Stimulated activated CD8-positive, alpha-beta memory T cell treated with anti-CD3 and anti-CD28 coated beads, Interleukin-7, amount 100 ng/mL, for 4 hours (primary cell): ENCODE measurements around the gene HEXB.
A peak's percentile ranks its signal among the peaks of the same experiment; 100 is the strongest.

Experiments
- DNase-seq, 2 donors: peaks; one replicate each; pipeline ENCODE4 v3.0.0-alpha.2; 2020; ENCODE audit warnings: low read depth in 2 of 2

The HEXB gene

DNA sequence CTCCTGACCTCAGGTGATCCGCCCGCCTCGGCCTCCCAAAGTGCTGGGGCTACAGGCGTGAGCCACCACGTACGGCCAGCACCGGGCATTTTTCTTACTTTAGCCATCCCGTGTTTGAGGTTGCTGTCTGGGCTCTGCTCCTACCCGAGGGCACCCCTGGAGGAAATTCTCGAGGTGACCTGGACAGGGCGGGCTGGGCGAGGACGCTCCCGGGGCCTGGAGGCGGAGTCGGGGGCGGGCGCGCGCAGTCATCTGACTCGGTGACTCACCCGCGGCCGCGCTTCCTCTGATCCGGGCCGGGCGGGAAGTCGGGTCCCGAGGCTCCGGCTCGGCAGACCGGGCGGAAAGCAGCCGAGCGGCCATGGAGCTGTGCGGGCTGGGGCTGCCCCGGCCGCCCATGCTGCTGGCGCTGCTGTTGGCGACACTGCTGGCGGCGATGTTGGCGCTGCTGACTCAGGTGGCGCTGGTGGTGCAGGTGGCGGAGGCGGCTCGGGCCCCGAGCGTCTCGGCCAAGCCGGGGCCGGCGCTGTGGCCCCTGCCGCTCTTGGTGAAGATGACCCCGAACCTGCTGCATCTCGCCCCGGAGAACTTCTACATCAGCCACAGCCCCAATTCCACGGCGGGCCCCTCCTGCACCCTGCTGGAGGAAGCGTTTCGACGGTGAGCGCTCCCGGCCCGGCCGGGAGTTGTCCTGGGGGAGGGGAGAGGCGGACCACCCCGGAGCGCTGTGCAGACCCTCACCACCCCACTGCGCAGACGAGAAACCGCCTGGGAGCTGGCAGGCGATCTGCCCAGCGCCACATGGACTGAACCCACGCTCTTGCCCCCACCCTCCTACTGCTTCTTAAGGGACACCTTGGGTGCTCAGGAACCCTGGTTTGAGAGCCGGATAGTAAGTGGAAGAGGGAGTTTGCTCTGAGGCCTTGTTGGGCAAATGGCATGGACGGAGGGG is at the start of gene HEXB:
Gene HEXB (plus strand): TSS at position 334 of the 952 bp plus-strand sequence. CDS start 28 bp downstream, at position 362.
- peak; percentile 61 to 82 for DNase-seq

- no peak for DNase-seq
Measured at GRCh38 chr5:74636149-74636548, 48.9 kb upstream of the HEXB start.

- no peak for DNase-seq
Measured at GRCh38 chr5:74636552-74636951, 48.5 kb upstream of the HEXB start.

DNA sequence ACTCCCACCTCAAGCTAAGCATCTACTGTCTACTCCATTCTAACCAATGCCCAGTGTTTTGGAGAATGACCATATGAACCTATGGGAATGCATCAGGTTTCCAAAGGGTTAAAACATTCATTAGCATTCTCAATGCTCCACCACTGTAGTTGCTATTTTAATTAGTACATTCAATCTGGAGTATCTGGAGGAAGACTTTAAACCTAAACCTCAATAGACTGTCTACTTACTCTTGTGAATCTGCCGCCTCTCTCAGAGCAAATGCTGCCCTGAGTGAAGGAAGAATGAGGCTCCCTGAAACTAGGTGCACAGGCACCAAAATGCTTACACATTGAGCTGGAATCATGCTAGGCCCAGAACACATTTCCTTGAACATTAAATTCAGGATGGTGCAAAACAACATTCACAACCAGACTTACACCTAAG is 46.5 kb upstream of the HEXB start:
- DNase-seq, result no peak

- DNase-seq, result no peak
Measured at GRCh38 chr5:74638970-74639806, 45.8 kb upstream of the HEXB start.

- no peak for DNase-seq
Measured at GRCh38 chr5:74639807-74640449, 45.1 kb upstream of the HEXB start.

GRCh38 chr5:74640450-74640953 is 44.5 kb upstream of the HEXB start, which contains the start of gene ENC1:
Gene ENC1, minus strand, starts transcription at chr5:74640728. Its CDS starts 4,243 bp downstream, at chr5:74636485.
- DNase-seq, result peak; percentile 38 to 74

- DNase-seq, result peak in 1 of 2 donors; percentile 26
Measured at GRCh38 chr5:74640954-74641734, 43.9 kb upstream of the HEXB start.

GRCh38 chr5:74641735-74642542 is 43.1 kb upstream of the HEXB start:
- DNase-seq, result no peak

DNA sequence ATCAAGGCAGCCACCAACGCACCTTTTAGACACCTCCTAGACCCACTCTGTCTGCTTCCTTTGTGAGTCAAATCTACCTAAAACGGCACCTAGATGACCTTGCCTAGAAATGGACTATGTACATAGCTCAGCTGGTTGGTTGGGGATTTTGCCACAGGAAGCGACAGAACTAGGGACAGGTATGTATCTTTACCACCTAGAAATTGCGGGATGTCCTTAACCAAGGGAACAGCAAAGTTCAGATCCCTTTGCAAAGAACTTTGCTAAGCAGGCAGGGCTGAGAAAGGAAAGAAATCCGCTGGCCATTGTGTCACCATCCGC is 42.5 kb upstream of the HEXB start:
- no peak for DNase-seq

DNA sequence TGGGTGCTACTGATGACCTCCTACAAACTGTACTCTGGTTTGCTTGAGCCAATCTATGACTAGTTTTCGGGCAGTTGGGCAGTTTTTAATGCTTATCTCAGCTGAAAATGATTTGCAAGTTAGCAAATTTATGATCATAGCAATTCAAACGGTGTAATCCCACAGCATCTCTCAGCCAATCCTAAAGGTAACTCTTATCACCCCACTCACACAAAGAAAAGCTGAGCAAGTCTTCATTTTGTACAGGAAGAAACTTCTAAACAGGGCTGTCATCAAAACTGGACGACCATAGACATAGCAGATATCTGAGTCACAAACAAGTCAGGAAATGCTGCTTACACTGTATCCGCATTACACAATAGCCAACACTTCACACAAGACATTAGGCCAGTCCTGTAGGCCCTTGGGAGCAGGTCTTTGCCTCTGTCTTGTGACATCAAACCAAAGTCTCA is 41.9 kb upstream of the HEXB start:
- no peak for DNase-seq

- no peak for DNase-seq
Measured at GRCh38 chr5:74647096-74647495, 37.9 kb upstream of the HEXB start.

- no peak for DNase-seq
Measured at GRCh38 chr5:74648835-74649293, 36.2 kb upstream of the HEXB start.

DNA sequence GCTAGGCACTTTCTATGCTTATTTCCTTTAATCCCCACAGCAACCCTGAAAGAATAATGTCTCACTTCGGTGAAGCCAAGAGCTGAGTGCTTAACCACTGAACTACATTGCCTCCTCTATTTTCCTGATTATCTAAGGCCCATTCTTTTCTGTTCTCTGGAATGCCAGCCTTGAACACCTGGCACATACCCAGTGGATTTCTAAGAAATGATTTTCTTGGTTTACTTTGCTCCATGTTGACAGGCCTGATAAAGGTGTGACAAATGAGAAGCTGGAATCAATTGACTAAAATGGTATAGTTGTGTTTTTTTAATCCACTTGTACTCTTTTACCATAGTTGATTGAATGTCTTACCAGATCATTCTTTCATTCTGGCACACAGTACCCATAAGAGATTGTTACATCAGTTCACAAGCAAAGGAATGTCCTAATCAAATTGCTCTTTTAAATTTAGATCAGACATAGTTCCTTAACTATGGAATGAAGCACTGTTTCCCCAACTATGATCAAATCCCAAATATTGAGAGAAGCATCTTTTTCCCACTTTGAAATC is 35.5 kb upstream of the HEXB start:
- DNase-seq, result no peak

DNA sequence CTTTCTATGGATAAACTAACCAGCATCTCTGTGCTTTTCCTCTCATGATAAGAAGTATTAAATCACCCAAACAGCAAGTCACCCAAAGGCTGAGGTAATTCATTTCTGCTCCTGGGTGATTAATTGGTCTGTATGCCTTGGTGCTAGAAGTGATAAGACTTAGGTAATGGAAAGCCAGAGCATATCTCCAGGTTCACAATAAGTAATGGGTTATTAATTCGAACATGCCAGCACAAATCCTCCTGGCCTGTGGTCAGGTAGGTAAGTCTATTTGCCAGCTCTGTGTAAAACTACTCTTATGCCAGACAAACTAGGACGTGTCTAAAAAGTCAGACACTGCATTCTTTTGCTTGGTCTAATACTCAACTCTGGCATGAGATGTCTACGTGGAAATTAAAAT is 33.3 kb upstream of the HEXB start:
- no peak for DNase-seq

DNA sequence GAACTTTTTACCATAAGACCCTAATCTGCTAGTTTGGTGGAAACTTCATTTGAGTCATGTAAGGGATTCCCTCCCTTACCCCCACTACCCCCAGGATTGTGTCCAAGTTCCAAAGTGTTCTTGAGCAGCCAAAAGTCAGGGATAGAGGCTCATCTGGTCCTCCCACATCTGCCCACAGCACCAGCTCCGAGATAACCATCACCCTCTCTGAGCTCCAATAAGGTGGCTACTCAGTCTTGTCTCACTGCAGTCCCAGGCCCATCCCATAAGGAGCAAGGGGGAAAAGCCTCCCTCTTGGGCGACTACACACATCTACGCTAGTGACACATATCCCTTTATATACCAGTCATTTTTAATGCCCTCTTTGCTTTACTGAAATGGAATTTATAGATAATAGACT is 32.5 kb upstream of the HEXB start:
- no peak for DNase-seq

DNA sequence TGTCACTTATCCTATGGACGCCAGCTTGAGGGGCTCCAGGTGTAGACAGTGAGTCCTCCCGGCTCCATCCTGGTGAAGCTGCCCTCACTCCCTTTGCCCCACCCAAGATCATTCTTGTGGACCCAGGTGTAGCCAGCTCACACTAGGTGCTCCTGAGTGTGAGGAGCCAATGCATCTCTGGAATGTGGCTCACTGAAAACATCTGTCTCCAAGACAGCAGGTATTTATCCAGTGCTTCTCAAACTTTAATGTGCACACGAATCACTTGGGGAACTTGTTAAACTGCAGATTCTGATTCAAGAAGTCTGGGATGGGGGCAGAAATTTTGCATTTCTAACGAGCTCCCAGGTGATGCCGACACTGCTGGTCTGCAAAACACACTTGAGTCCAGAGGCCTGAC is 31.0 kb upstream of the HEXB start:
- no peak for DNase-seq

GRCh38 chr5:74655206-74655605 is 29.8 kb upstream of the HEXB start:
- DNase-seq, result no peak

- DNase-seq, result no peak
Measured at GRCh38 chr5:74655716-74656115, 29.3 kb upstream of the HEXB start.

DNA sequence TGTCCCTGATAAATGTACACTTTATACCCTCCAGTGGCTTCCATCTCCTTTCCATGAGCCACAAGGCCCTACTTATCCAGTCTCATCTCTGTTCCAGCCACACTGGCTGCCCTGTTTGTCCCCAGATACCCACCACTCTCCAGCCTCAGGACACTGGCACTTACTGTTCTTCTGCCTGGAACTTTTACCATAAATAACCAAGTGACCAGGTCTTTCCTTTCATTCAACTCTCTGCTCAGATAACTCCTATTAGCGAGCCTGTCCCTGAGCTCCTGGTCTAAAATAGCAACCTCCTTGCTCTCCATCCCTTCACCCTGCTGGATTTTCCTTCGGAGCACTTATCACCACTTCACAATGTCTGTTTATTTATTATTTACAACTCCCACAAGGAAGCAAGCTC is 27.9 kb upstream of the HEXB start:
- no peak for DNase-seq
